GM15510 (cell line): ENCODE results near the gene TTLL10.
A peak's percentile ranks its signal among the peaks of the same experiment; 100 is the strongest.

Experiments used
- POLR2A ChIP-seq: IDR thresholded peaks from 3 replicates; pipeline ENCODE4 v1.6.1; 2011; ENCODE audit warnings: borderline replicate concordance; ENCODE audit not compliant: insufficient read length; ENCODE audit errors: extremely low read depth

TTLL10 gene

GRCh38 chr1:1211541-1212441 is 38.1 kb downstream of the TTLL10 start:
- no peak for TF ChIP-seq POLR2A

DNA sequence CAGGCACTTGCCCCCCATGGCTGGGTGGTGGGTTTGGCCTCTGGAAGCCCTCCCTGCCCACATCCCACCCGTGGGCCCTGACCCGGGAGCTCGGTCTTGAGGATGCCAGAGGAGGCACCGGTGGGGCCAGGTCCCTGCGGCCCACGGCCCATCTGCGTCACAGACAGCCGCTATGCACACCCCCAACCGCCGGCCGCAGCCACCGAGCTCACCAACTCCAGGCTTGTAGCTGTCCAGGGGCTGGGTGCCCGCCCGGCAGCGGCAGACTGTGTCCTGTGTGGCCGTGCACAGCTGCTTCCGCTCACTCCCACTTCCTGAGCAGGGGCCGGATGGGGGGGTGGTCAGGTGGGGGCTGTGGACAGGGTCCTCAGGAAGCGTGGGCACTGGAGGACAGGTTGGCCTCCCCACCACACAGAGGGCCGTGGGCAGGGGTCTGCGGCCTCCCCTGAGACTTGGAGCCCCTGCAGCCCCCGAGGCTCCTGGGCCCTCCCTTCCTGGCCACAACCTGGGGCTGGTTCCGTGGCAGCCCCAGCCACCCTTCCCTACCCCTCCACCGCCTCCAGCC is 39.2 kb downstream of the TTLL10 start:
- peak; percentile 24 for TF ChIP-seq POLR2A

- TF ChIP-seq POLR2A, result no peak
Measured at GRCh38 chr1:1213345-1214265, 39.9 kb downstream of the TTLL10 start, which contains the start of gene TNFRSF4. Gene TNFRSF4, minus strand, starts transcription at chr1:1214153. Its CDS starts 26 bp downstream, at chr1:1214127.

DNA sequence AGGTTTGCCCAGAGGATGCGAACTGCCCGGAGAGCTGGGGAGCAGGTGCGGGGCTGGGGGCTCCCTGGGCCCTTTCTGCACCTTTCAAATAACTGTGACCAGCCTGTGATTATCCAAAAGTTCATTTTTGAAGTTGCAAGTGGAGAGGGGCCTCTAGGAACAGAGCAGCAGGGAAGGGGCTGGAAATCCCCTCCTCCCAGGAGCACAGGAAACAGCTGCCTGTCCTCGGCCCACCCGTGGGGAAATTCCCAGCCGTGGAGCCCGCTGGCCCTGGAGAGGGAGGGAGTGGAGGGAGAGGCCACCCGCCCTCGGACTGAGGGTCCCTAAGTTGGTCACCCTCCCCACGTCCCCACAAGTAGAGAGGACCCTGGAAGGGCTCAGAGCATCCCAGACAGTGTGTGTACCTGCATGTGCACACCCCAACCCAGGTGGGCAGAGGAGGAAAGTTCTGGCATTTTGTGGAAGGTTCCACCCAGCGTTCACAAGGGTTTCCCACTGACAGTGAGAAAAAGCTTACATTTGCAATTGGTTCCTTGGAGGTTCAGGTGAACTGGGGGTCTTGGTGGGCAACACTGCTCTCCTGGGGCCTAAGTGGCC is 41.5 kb downstream of the TTLL10 start:
- TF ChIP-seq POLR2A, result no peak

DNA sequence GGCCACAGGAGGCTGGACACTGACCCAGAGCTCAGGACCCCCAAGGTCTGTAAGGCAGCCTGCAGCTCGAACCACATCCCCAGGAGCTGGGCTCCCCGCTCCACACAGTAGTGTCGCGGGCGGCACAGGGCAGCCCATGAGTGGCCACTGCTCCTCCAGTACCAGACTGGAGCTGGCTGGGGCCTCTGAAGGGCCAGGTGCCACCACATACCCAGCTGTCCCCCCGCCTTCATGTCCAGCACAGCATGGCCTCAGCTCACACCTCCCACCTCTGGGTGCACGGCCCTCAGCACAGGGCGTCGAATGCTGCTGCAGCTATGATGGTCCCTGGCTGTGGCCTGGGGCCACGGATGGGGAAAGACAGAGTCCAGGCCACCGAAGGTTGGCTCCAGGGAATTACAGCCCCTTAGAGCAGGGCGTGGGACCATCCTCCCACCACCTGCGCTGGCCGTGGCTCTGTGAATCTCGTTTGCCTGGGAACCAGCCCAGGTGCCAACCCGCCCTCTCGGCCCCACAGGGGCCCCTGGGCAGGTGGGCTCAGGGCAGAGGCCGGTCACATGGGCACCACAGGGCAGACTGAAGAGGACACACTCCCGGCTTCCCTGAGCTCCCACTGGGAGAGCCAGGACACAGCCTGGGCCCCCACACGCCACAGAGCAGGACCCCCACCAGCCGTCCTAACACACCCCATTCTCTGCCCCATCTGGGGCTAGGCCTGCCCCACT is 42.4 kb downstream of the TTLL10 start:
- TF ChIP-seq POLR2A, result no peak

GRCh38 chr1:1216770-1217620 is 43.3 kb downstream of the TTLL10 start:
- TF ChIP-seq POLR2A, result no peak

DNA sequence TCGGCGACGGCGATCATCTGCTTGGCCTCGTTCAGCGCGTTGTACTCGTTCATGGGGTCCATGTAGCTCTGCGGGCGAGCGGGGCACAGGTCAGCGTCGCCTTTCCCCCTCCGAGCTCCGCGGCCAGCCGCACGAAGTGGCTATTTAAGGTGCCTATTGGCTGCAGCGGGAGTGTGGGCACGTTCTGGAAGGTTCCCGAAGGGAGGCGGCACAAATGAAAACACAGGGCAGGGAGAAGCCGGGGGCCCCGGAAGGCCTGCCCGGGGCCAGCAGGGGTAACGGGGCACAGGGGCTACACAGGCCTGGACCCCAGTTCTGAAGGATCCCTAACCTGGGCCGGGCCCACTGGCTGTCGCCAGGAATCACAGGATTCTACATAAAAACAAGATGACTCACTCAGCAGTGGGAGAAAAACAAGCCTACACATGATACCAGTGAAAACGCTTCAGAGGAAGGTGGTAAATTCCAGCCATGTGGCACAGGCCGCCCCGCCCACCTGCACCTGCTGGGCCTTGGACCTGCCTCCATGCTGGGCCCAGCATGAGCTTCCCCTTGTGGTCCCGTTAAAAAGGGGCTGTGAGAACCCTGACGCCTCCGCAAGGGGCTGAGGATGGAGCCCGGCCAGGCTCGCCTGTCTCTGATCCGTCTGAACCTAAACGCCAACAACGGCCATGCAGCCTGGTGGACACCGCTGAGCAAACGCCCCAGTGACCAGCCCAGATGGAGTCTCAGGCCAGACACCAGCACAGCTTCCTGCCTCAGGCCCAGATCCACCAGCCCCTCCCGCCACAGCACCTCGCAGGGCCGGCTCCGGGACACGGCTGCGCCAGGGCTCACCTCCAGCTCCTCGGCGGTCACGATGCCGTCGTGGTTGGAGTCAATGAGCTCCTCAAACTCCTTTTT is 44.2 kb downstream of the TTLL10 start:
- no peak for TF ChIP-seq POLR2A

- no peak for TF ChIP-seq POLR2A
Measured at GRCh38 chr1:1218524-1219200, 45.0 kb downstream of the TTLL10 start.

GRCh38 chr1:1219341-1219740 is 45.7 kb downstream of the TTLL10 start:
- TF ChIP-seq POLR2A, result no peak

GRCh38 chr1:1220197-1220596 is 46.5 kb downstream of the TTLL10 start:
- TF ChIP-seq POLR2A, result no peak

GRCh38 chr1:1221887-1222574 is 48.4 kb downstream of the TTLL10 start:
- TF ChIP-seq POLR2A, result no peak
